HK-2 (cell line): ENCODE results near the gene DUSP12.
"Not testable (repeated sequence)": the region's sequence is repeated elsewhere in the genome, so short reads cannot be mapped to it uniquely, and the experiment has no call there.

Source experiments
- DNase-seq: peaks from one replicate; pipeline ENCODE4 v3.0.0-alpha.2; 2018; ENCODE audit not compliant: unreplicated experiment

DUSP12 gene

GRCh38 chr1:161727256-161727924 is 22.2 kb upstream of the DUSP12 start:
- no peak for DNase-seq

GRCh38 chr1:161728376-161729226 is 21.0 kb upstream of the DUSP12 start:
- no peak for DNase-seq

DNA sequence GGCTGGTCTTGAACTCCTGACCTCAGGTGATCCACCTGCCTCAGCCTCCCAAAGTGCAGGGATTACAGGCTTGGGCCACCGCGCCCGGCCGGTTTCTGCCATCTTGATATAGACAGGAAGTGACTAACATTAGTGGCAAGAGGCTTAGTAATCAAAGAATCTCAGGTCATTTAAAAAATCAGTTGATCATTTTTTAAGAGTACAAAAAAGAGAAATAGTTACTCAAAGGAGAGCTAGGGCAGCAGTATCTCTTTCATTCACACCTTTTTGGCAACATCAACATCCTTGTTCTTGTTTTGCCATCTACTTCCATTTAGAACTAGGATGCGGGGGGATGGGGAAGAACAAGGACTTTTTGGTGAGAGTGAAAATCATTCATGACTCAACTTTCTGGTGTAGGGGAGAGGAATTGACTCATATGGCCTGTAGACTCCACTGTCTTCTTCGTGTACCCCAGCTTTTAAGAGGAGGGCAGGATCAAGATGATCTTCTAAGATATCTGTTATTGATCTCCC is 19.5 kb upstream of the DUSP12 start:
- DNase-seq = no peak

- DNase-seq = no peak
Measured at GRCh38 chr1:161731241-161731640, 18.3 kb upstream of the DUSP12 start.

DNA sequence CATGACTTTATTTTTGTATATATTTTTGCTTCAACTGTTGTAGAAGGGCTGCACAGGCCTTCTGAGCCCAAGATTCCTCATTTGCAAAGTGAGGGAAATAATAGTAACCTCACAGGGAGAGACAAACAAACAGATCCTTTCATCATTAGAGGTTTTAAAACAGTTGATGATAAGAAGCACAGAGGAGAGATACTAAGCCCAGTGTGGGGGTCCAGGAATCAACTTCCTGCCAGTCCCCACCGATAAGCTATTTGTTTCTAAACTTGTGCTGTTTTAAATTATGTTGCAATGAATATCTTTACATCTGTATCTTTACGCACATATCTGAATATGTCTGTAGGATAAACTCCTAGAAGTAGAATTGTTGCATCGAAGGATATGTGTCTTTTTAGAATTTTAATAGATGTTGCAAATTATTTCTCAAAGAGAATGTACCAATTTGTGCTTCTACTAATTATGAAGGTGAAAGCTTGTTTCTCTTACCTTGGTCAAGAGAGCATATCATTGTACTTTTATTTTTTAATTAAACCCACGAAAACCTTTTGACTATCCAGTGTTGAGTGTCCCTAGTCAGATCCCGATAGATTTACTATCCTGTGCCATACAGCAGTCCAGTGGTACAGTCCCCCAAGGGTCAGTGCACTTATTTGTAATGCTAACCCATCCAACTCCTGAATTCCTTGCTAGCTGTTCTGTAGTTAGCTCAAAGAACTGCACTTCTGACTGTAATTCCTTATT is 17.4 kb upstream of the DUSP12 start:
- no peak for DNase-seq

DNA sequence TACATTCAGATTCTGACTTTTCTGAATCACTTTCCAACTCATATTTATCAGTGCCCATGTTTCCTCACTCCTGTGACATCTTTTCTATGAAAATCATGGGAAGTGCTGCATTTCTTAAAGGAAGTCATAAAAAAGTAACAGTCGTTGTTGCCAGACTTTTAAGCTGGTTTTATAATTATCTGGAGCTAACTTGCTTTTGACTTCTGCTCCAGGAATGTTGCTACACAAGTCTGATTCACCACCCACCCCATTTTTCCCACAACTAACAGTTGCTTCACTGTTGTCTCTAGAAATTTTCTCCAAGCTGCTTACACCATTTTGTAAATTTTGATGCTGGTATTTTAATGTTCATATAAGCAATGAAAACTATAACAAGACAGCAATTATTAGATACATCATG is 16.1 kb upstream of the DUSP12 start:
- DNase-seq = no peak

GRCh38 chr1:161735837-161736236 is 13.7 kb upstream of the DUSP12 start:
- no peak for DNase-seq

- no peak for DNase-seq
Measured at GRCh38 chr1:161736335-161736969, 13.1 kb upstream of the DUSP12 start.

GRCh38 chr1:161737625-161738024 is 12.0 kb upstream of the DUSP12 start:
- no peak for DNase-seq

- DNase-seq = no peak
Measured at GRCh38 chr1:161738627-161739287, 10.8 kb upstream of the DUSP12 start.

GRCh38 chr1:161739865-161740566 is 9.6 kb upstream of the DUSP12 start:
- no peak for DNase-seq

- DNase-seq = no peak
Measured at GRCh38 chr1:161740921-161741320, 8.7 kb upstream of the DUSP12 start.

DNA sequence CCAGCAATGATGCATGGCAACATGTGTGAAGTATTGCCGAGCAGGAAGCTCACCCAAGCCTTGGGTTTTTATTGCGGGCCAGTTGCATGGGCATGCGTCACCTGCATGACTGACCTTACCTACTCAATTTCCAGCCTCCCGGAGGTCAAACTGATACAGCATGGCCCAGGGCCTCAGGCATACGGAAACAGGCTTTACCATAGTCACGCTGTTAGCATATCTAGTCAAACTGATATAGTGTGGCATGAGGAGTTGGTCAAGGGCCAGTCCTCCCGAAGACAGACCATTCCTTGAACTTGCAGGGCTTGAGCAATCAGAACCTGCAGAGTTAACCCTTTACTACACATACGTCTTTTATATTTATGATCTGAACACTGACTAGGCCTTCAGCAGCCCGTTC is 6.4 kb upstream of the DUSP12 start:
- no peak for DNase-seq

DNA sequence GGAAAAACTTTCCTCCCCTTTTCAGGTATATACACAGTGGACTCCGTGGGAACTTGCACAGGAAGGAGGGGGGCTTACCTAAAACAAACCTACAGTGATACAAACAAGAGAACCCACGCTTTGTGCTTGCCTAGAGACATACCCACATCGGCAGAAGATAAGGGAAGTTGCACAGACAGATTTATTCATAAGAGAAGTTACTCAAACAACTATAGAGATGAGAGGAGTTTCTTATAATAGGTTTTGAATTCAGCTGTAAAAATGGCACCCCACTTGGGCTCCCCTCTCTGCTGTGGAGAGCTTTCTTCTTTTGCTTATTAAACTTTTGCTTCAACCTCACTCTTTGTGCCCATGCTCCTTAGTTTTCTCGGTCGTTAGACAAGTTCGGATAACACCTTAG is 1.8 kb upstream of the DUSP12 start:
- DNase-seq = no peak

GRCh38 chr1:161763522-161764098 is 14.0 kb downstream of the DUSP12 start:
- DNase-seq = no peak

- peak; percentile 82 for DNase-seq
Measured at GRCh38 chr1:161766102-161766981, 16.8 kb downstream of the DUSP12 start, which contains the start of gene ATF6. TSS of gene ATF6 (plus strand) at chr1:161766320. CDS start at chr1:161766361, 41 bp downstream.

- no peak for DNase-seq
Measured at GRCh38 chr1:161768461-161768860, 18.9 kb downstream of the DUSP12 start.

- no peak for DNase-seq
Measured at GRCh38 chr1:161768986-161769672, 19.5 kb downstream of the DUSP12 start.

DNA sequence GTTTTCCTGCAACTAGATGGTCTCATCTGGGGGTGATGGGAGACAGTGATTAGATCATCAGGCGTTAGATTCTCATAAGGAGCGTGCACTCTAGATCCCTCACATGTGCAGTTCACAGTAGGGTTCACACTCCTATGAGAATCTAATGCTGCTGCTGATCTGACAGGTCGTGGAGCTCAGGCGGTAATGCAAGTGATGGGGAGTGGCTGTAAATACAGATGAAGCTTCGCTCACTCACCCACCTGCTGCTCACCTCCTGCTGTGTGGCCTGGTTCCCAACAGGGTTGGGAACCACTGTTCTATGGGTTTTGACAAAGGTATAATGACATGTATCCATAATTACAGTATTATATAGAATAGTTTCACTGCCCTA is 20.1 kb downstream of the DUSP12 start:
- not testable (repeated sequence) for DNase-seq
